ENCODE measurements around the gene CENPF. TPM values are rescaled to one million over a fixed set of nuclear protein-coding genes. Genes with fewer than 3 reads are reported as not detected.
"Not testable (repeated sequence)": the region's sequence is repeated elsewhere in the genome, so short reads cannot be mapped to it uniquely, and the experiment has no call there.

CENPF gene
- total RNA-seq, 1 donor from 2014 or later: 15.6 TPM

DNA sequence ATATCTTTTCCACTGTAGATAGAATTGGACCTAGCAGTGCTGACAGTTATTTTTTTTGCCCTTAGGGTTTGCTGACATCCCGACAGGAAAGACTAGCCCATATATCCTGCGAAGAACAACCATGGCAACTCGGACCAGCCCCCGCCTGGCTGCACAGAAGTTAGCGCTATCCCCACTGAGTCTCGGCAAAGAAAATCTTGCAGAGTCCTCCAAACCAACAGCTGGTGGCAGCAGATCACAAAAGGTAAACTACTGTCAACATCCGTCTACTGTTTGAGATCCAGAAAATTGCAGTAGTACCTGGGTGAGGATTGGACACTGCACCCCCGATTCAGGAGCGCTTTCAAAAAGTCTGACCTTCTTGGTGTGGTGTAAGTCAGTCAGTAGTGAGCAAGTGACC is 55.8 kb downstream of the CENPF start:
- DNase-seq: no peak

DNA sequence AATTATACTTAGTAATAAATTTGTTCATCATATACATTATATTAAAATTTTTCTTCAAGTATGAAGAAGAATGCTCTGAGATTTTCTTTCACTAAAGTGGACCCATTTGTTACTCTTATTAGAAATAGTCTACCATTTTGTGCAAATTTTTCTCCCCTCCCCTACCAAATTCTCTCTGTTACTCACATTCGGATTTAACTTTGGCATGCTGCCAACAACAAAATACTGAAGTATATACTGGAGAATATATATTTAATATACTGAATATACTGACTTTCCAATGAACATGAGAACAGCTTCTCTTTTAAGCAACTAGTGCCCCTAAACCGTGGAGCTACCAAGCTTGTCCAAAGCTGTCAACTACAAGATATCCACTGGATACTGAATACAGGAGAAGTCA is 57.2 kb downstream of the CENPF start:
- no peak for DNase-seq

DNA sequence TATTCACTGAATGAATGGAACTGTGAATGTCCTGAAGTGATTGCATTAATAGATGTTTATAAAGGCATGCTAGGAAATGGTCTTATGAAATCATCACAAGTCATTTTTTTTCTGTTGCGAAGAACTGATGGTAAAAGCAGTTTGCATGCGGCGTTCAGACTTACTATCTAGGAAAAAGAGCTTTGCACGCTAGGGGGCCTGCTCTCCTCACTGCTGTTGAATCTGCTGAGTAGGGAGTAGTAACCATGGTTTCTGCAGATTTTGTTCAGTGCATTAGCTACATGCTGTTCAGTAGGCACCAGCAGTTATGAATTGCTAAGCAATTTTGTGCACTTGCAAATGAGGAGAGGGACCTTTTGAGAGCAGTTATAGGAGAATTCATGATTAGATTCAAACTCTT is 57.9 kb downstream of the CENPF start:
- peak; percentile 55 for DNase-seq

DNA sequence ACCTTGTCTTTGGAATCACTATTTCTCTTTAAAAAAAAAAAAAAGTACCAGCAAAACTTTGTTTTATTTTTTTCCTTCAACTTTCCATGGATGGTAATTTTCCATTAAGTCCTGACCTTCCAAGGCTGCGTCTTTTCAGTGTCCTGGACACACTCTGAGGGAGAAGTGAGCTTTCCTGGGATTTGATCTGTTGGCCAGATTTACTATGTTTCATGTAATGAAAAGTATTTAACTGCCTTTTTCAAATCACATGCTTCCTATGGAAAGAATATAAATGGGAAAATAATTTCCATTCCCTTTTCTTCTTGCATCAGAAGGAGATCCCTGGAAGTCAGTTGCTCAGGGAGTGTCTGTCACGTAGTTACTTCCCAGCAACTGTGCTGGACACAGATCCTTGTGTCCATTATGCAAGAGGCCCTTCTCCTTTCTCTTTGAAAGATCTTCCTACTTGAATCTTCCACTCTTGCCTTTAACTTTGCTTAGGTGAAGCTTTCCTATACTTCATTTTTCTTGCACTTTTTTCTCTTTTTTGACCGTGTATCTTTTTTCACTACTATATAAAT is 59.3 kb downstream of the CENPF start:
- no peak for DNase-seq

DNA sequence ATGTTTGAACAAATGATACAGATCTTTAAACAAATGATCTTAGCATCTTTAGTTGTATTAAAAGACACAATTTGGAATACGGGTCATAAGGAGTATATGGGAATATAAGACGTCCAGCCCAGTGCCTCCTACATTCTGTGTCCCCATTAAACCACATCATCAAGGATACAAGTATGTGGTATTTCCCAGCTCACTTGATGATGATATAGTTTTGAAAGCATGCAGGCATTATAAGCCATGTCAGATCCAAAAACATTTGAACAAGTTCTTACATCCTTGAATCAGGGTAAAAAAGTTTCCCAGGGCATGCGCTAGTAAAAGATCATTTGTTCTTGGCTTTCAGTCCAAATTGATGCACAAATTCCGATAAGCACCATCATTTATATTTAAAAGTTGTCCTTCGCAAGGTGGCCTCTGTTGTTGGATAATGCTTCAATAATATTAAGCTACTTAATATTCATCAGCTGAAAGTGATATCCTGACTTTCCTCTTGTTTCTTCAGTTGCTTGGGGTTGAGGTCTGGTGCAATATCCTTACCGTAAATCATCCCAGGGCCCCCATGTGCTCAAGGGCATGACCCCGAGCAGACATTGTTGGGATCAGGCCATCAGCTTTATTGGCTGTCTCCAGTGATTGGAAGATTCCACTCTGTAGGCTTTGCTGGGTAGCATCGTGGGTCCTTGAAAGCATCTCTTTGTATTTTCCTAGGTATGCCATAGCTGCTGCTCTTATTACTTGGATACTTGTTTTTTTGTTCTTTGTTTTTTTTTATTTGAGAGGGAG is 61.8 kb downstream of the CENPF start:
- no peak for DNase-seq

DNA sequence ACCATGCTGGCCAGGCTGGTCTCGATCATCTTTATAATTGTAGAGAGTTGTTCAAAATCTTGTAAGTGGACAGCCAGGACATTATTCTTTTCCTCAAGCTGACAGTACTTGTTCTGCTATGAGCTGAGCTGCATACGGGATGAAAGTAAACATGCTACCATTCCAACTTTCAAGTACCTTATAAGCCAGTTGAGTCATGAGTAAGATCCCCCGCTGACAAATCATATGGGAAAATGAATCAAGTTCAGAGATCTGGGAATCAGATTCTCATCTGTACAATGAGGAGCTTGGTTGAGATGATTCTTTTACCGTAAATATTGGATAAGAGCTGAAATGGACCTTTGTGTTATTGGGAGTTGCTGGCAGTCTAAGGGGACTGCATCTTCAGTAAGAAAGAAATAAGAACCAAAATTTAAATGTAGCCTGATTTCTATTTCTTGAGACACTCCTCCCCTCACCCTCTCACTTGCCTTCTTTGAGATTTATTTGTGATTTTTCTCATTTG is 62.7 kb downstream of the CENPF start:
- no peak for DNase-seq

DNA sequence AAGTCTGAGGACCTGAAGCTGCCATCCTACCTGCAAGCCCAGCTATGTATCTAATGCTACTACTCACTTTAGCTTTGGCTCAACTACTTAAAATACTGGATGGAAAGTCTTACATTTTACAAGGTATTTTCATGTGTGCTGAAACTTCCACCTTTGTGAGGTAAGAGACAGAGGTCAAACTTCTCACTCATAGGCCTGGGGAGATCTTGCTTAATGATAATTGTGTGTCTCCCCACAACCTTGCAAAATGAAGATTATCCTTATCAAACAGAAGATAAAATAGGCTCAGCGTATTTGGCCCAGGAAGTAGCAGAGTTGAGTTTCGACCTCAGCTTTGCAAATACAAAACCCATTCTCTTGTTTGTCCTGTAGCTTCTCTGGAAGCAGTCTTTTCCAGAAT is 63.7 kb downstream of the CENPF start:
- DNase-seq: no peak

DNA sequence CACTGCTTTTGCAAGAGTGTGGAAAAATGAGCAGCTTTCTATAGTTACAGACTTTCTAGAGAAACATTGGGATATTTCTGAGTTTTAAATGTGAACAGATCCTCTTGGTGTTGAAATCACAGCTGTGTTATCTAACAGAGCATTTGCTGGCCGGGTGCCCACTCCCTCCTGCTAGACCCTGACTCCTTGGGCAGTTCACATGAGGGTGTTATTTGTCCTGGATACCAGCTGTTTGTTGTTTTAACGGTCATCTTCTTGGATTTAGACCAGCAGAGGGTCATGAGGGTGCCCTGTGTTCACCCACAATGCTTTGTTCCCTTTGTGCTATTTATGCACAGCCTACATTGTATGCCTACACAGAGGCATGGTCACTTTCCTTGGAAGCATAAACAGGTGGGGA is 67.1 kb downstream of the CENPF start:
- no peak for DNase-seq

DNA sequence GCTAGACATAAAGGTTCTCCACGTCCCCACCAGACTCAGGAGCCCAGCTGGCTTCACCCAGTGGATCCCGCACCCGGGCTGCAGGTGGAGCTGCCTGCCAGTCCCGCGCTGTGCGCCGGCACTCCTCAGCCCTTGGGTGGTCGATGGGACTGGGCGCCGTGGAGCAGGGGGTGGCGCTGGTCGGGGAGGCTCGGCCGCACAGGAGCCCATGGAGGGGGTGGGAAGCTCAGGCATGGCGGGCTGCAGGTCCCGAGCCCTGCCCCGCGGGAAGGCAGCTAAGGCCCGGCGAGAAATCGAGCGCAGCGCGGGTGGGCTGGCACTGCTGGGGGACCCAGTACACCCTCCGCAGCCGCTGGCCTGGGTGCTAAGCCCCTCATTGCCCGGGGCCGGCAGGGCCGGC is 70.0 kb downstream of the CENPF start:
- not testable (repeated sequence) for DNase-seq

DNA sequence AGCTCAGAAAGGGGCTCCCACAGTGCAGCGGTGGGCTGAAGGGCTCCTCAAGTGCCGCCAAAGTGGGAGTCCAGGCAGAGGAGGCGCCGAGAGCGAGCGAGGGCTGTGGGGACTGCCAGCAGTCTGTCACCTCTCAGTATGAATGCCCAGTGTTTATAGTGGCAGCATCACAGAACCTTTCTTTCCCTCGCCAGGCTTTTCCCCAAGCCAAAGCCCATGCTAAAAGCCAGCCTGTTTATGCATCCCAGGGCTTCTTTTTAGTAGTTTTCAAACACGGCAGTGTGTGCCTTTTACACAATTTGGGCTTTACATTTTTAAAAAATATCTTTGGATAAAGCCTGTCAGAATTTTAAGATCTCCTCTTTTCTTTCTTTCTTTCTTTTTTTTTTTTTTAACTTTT is 70.6 kb downstream of the CENPF start:
- no peak for DNase-seq

DNA sequence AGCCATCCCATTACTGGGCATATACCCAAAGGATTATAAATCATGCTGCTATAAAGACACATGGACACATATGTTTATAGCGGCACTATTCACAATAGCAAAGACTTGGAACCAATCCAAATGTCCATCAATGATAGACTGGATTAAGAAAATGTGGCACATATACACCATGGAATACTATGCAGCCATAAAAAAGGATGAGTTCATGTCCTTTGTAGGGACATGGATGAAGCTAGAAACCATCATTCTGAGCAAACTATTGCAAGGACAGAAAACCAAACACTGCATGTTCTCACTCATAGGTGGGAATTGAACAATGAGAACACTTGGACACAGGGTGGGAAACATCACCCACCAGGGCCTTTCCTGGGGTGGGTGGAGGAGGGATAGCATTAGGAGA is 72.5 kb downstream of the CENPF start:
- DNase-seq: not testable (repeated sequence)

DNA sequence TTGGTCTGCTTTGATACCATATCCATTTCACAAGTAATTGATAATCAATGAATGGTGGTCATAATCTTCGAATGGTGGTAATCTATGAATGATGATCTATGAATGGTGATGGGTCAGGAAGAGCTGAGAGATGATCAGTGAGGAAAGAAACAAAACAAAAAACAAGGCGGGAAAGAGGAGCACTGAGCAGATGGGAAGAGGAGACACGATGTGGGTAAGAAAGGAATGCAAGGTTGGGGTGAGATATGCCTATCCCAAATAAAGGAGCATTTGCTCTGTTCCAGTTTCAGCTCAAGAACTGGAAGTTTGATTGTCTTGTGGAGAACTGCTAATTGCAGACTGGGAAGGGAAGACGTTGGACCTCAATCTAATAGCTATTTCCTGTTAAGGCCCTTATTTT is 73.8 kb downstream of the CENPF start:
- DNase-seq: no peak

DNA sequence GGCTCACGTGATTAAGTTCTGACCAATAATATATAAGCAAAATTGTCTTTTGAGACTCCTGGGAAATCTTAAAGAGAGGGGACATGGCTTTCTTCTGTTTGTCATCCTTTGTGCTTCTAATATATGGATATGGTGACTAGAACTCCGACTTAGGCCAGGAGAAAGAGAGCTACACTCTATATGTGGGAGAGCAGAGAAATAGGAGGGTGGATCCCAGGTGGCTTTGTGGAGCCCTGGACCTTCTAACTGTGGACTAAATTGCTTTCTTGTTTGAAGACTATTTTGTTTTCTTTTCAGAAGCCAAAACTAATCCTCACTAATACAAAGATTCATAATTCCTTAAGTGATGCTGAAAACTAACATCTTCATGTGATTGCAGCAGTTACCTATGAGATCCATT is 75.0 kb downstream of the CENPF start:
- DNase-seq: no peak

DNA sequence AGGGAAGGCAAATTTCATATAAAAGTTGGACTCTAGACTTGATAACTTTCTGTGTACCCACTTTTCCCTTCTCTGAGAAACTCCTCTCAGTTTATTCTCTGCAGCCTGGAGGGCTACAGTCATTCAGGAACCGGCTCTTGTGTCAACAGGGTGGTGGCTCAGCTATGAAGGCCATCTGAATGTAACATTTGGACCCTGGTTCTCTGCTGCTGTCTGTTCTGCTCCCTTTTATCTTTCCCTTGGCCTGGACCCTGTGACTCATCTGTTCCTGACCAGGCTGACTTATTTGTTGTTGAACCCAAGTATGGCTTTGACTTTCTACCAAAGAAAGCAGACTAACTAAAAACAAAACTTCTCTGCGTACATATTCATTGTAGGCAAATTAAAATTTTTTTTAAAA is 75.4 kb downstream of the CENPF start:
- DNase-seq: no peak

DNA sequence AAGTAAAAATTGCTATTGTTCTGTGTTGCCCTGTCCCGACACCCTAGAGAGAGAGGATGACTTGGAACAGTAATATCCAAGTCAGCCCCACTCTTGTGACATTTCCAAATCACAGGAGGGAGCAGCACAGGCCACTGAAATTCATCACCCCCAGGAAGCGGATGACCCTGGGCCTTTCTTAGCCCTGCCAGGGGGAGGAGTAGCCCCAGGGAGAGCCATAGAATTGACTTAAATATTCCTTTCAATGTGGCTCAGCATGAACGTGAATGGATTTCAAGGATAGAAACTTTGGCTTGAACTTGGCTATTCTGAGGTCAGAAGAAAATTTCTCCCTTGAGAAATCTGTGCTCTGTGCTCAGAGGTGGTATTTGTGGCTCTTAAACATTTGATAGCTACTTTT is 80.6 kb downstream of the CENPF start:
- DNase-seq: no peak

DNA sequence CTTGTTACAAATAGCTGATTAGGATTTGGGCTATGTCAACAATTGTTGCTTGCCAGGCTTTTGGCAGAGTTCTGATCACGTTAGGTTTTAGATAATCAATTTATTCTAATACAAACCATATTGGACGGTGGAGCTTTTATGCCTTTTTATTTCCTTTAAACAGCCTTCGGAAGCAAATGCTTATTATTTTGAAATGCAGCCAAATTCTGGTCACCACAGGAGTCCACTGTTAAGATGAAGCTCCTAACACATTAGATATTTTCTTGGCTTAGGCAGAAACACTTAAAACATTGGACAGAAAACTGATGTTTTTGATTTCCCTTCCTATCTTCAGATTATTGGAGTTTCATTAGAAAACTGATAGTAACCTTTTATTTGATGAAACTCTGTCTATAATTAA is 82.9 kb downstream of the CENPF start:
- no peak for DNase-seq

DNA sequence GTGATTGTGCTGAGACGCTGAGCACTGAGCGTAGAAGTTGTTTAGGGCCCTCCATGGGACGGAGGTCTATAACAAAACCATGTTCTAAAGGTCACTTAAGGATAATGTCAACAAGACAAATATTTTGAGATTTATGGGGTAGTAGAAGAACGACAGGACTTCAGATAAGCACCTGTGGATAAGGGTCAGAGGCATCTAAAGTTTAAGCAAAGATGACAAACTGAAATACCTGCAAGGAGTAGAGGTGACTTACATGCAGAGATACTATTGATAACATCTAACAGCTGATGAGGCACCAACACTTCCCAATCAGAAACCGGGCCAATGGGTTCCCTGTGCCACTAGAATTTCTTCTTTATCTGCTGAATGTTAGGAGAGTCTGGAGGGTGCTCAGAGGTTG is 83.5 kb downstream of the CENPF start:
- no peak for DNase-seq

DNA sequence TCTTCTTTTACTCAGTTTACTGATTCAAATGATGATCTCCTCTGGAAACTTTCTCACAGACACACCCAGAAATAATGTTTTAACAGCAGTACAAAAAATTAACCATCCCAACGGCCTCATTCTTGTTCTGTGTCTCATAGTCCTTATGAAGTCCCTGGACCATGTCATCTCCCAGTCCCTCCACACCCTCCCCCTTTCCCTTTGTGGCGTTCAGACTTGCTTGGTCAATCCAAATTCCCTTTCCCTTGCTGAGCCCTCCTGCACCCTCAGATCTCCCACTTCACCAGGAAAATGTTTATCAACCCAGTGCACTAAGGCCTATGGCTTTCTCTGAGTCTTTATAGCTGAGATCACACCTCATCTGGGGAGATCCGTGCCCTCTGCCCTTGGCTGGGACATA is 85.9 kb downstream of the CENPF start:
- DNase-seq: no peak

DNA sequence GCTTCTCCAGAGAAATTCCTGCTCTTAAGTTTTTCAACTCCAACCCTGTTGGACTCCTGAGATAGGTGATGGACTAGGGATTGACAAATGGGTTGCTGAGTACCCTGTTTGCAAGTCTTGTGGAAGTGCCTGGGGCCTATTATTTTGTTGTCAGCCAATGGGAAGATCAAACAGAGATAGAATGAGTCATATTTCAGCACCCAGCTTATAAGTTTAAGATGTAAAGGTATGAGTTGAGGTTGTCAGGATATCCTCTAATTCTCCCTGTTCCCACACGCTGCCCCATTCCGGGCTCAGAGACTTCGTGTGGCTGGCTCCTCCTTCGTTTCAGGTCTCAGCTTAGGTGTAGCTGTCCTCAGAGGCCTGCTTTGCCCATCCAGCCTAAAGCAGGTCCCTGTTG is 91.8 kb downstream of the CENPF start:
- no peak for DNase-seq

DNA sequence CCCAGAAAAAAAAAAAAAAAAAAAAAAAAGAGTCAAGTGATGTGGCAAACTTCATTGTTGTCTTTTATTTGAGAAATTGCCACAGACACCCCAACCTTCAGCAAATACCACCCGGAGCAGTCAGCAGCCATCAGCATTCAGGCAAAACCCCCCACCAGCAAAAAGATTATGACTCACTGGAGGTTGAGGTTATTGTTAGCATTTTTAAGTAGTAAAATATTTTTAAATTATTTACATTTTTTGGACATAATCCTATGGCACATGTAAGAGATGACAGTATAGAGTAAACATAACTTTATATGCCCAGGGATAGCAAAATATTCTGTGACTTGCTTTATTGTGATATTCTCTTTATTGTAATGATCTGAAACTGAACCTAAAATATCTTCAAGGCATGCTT is 95.6 kb downstream of the CENPF start:
- no peak for DNase-seq

DNA sequence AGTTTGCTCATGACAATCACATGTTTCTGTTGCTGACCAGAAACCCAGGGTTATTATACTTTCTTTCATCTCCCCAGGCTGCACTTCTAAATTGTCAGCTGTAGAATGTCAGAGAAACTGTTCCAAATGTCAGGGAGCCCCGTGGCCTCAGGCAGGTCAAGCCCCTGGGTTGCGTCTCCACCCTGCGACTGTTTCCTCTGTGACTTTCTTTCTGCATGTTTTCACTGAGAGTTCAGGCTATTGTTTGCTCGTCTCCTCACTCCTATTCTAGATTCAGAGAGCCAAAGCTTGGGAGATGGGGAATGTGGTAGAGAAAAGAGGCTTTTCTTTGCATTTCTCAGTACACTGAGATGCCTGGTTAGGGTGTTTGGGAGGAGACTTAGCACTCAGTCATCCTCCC is 97.4 kb downstream of the CENPF start:
- no peak for DNase-seq

DNA sequence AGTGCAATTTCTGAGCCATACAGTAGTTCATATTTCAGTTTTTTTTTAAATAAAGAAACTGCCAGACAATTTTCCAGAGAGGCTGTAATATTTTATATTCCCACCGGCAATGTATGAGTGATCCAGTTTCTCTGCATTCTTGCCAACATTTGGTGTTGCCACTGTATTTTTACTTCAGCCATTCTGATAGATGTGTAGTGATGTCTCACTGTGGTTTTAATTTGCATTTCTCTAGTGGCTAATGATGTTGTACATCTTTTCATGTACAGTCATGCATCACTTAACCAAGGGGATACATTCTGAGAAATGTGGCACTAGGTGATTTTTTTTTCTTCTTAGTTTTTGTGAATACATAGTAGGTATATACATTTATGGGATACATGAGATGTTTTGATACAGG is 99.6 kb downstream of the CENPF start:
- no peak for DNase-seq

DNA sequence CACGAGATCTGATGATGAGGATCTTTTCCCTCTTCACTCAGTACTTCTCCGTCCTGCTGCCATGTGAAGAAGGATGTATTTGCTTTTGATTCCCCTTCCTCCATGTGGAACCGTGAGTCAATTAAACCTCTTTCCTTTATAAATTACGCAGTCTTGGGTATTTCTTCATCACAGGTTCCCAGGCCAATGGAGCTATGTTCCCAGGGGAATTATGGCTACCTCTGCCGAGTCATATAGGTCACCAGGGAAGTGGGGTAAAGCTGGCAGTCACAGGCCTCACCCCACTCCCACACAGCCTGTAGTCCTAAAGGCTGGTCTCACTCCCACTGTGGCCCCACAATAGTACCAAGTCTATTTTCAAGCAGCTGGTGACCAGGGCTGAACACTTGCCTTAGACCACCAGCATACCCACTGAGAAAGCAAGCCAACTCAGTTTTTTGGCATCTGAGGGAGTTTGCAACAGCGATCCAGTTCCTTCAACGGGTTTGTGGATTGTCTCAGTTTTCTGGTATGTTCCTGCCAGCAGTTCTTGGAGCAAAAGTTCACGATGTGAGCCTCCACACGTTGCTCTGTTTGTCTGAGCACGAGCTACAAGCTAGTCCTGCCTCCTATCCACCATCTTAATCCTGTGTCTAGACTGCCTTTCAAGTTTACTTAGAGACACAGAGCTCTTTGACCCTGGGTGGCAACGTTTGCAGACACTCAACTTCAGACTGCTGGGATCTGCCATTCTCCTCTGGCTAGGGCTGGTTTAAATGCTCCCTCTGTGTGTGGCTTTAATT is 104.5 kb downstream of the CENPF start:
- no peak for DNase-seq

All from occipital lobe (tissue), 2 donors.